ENCODE measurements around the gene PDZK1.
"Not testable (repeated sequence)": the region's sequence is repeated elsewhere in the genome, so short reads cannot be mapped to it uniquely, and the experiment has no call there.

Gene PDZK1

DNA sequence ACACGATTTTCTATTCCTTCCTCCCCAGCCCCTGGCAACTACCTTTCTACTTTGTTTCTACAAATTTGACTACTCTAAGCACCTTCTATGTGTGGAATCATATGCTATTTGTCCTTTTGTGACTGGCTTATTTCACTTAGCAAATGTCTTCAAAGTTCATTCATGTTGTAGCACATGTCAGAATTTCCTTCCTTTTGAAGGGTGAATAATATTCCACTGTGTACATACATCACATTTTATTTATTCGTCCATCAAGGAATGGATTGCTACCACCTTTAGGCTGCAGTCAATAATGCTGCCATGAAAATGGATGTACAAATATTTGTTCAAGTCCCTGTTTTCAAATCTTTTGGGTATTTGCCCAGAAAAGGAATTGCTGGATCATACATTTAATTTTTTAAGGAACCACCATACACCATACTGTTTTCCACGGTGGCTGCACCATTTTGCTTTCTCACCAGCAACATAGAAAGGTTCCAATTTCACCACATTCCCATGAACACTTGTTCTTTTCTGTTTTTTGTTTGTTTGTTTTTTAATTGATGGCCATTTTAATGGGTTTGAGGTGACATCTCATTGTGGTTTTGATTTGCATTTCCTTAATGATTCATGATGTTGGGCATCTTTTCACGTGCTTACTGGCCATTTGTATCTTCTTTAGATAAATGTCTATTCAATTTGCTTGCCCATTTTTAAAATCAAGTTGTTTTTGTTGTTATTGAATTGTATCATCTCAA, 3.3 kb upstream of the PDZK1 start:
- DNase-seq: no peak

DNA sequence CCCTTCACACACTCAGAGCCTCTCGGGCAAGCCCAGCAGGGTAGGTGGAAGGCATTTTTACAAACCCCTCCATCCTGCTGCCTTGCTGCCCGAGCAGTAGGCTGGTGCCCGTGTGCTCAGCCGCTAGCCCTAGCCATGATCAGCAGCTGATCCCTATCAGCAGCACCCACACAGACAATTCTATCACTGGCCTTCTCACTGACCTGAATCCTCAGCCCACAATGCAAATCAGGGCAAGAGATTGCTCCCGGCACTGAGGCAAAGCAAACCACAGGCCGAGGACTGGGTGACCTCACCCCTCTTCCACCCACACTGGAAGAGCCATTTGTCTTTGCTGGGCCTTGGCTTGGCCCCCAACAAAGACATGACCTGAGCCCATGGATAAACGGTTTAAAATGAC, 895 bp upstream of the PDZK1 start:
- DNase-seq: no peak

DNA sequence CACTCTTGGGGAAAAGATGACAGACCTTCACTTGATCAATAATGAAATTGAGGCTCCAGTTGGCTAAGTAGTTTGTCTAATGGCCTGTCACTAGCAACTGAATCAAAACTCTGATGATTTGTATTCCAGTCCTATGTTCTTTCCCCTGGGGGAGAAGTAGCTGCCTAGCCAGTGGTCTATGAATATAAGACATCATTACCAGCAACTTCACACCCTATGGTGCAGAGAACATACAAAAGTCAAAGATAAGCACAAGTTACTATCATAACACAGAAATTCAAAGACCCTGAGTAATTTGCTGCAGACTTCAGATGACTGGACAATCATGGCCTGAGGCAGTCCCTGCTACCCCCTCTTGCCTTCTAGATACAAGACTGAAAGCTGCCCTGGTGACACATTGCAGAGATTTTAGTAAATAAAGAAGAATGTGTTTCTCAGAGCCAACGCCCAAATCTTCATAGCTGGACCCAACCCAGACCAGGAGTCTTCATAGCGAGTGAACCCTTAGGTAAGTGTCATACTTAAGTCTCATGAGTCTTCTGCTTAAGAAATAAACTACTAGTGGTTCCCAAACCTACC, 993 bp downstream of the PDZK1 start:
- no peak for DNase-seq

DNA sequence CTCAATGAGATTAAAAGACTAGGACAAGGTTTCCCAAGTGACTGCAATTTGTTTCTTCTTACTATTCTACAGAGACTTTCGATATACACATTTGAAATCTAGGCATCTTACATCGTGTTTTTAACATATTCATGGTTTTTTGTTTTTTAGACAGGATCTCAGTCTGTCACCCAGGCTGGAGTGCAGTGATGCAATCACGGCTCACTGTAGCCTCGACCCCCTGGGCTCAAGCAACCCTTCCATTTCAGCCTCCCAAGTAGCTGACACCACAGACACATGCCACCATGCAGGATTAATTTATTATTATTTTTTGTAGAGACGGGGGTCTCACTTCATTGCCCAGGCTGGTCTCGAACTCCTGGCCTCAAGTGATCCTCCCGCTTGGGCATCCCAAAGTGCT, 1.5 kb downstream of the PDZK1 start:
- no peak for DNase-seq

DNA sequence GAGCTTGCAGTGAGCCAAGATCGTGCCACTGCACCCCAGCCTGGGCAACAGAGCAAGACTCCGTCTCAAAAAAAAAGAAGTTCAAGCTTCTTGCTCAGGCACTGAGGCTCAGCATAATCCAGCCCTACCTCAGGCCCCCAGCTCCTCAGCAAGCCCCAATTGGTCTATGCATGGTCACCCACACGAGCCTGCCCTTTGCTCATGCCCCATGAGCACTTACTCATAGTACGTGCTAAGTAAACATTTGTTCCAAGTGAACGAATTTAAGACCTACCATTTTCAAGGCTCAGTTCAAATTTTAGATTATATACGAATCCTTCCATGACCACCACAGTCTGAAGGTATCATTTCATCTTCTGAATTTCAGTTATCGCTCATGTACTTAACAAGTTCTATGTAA, 4.3 kb downstream of the PDZK1 start:
- no peak for DNase-seq

DNA sequence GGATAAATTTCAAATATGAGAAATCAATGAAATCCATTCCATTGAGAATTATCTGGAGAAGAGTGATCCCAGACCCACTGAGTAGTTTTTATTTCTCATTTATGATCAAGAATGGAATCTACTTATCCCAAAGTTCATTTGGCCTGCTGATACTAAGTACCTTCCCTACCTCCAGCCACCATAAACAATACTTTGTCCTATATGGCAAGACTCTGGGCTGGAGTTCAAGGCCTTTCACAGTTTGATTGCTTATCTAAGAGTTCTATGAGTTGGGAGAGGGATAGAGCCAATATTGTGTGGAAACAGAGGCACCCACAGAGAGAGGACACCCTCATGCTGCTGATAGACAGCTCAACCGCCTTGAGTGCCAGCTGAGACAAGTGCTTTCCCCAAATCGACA, 5.1 kb downstream of the PDZK1 start:
- no peak for DNase-seq

DNA sequence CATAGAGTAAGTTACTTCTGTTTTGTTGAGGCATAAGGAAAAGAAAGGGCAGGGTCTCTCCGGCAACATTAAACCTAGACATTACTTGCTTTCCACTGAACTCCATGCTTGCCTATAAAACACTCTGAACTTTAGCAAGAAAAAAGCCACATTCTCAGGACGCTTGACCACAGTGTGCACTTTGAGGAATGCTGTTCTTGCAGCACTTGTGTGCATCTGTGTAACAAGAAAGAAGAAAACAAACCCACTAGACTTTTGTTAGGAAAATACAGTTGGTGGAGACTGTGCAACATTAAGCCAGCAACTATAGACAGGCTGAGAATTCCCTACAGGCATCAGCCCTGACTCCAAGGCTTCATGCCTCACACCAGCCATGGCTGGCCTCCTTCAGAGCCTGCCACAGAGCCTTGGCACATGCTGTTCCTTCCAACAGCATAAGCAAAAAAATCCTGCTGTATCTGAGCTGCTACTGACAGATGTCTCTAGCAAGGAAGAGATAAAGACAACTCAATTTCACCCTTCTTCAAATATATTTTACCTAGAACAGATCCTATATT, 5.8 kb downstream of the PDZK1 start:
- DNase-seq: no peak

DNA sequence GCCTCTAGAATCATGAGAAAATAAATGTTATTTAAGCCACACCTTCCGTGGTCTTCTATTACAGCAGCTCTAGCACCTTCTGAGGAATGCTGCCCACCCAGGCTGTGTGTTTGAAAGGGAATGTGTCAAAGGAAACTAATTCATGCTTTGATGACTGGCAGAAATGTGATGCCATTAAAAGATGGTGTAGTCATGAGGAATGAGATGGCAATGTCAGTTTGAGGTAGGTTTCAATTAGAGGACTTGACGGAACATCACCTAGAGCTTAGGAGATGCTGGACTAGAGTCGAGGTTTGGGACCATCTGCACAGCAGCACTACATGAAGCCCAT, 10.6 kb downstream of the PDZK1 start:
- DNase-seq: no peak

DNA sequence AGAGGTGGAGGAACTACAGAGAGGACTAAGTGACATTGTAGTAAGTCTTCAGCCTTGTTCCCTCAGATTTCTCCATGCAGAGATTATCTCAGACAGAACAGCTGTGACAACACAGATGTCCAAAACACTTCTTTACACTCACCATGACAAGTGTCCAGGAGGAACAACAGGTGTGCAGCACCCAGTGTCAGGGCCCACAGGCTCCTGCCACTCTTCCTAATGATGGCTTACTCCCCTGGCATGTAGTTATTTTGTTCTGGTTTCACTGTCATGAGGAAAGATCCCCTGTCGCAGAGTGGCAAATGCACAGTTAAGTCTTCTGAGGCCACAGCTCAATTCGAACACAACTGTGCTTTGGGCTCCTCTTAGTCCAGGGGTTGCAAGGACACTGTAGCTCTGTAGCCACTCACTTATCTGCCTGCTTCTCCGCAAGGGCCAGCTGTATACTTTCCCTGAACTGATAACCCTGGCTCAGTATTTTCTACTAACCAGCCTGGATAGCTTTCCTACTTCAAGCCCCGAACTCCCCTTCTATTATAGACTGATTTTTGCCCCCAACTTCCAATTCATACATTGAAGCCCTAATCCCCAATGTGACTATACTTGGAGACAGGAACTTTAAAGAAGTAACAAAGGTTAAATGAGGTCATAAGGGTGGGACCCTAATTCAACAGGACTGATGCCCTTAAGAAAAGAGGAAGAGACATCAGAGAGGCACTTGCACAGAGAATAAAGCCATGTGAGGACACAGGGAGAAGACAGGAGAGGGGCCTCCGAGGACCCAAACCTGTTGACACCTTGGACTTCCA, 11.1 kb downstream of the PDZK1 start:
- DNase-seq: no peak

DNA sequence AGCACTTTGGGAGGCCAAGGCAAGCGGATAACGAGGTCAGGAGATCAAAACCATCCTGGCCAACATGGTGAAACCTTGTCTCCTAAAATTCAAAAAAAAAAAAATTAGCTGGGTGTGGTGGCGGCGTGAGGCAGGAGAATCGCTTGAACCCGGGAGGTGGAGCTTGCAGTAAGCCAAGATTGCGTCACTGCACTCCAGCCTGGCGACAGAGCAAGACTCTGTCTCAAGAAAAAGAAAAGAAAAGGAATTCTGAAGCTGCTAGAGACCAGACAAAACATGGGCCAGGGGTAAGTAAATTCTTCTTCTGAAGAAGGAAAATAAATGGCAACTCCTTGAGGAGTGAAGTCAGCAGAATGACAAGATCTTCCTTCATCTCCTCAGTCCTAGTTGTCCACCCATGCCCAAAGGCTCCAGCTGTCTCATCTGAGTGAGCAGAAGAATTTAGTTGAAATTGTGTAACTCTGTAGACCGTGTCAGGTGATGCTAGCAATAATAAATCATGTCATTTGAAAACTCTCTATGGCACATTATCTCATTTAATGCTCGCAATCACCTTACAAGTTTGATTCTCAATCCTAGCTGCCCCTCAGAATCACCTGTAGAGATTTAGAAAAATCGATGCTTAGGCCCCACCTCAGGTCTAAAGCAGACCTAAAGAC, 14.3 kb downstream of the PDZK1 start:
- DNase-seq: no peak

DNA sequence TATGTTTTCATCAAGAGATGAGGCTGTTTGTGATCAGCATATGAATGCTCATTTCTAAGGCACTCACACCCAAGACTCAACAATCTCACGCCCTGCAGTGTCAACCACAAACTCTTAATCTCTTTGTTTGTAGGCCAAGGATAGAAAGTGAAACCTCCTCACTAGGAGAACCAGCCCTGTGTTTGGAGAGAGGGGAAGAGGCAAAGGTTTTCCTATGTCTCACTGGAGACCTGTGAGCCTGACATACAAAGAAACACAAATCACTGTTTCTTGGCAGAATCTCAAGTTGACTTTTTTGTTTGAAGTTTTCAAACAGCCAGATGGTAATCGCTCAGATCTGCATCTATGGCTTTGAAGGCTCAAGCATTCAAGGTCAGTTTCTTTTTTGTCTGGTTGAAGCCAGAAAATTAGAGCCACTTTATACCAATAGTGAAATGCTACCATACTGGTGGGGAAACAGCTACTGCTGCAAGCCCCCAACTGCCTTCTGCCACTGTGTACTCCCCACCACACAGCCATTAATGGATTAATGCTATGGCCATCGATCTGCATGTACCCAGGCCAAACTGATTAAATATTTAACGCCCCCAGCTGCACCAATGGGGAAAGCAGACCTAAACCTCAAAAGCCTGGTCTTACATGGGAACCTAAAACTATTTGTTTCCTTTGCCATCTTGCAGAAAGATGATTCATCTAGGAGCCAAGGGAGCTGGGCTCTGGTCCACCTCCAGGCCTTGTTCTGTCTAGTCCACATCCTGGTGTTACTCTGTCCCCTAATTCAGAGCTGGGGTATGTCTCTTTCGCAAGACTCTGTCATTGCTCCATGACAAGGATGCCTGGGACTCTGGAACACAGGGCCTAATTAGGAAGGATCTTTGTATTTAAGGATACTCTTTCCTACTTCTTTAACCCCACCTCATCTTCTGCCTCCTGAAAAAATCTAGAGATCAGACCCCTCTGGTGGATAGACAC, 16.3 kb downstream of the PDZK1 start:
- no peak for DNase-seq

DNA sequence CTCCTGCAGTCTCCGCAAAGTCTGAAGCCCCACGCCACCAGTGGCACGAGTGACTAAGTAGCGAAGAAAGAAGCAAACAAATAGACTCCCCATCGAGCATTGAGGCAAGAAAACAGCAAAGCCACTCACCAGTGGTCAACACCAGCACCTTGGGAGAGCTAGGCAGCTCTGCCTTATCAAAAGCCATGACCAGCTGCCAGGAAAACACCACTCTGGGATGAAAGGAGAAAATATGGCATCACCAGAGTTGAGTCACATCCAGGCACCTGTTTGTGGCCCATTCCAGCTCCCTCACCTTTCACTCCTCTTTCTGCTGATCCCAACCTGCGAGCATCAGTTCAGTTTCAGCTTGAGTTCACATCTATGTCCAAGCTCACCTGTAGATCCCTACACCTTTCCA, 17.2 kb downstream of the PDZK1 start:
- DNase-seq: no peak

DNA sequence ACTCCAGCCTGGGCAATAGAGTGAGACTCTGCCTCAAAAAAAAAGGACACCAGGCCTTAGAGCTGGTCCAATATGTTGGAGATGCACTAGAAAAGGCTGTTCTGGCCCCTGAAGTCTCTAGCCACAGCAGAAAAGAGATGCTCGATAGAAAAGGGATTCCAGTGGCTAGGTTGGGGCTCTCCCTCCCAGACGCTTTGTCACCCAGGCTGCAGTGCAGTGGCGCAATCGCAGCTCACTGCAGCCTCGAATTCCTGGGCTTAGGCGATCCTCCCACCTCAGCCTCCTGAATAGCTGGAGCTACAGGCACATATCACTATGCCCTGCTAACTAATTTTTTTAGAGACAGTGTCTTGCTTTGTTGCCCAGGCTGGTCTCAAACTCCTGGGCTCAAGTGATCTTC, 18.2 kb downstream of the PDZK1 start:
- DNase-seq: no peak

DNA sequence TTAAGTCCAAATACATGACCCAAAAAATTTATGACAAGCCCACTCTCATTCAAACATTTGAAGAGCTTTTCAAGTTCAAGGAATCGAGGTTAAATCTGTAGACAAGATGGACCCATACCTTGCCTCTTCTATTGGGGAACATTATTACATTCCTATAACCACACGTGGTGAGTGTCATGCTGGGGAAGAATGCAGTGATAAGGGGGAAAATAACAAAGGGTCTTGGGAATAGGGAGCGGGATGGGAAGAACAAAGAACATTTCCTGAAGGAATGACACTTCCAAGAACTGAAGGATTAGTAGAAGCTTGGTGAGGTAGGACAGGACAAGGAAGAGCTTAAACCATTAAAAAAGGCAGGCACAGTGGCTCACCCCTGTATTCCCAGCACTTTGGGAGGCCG, 18.8 kb downstream of the PDZK1 start:
- DNase-seq: no peak

DNA sequence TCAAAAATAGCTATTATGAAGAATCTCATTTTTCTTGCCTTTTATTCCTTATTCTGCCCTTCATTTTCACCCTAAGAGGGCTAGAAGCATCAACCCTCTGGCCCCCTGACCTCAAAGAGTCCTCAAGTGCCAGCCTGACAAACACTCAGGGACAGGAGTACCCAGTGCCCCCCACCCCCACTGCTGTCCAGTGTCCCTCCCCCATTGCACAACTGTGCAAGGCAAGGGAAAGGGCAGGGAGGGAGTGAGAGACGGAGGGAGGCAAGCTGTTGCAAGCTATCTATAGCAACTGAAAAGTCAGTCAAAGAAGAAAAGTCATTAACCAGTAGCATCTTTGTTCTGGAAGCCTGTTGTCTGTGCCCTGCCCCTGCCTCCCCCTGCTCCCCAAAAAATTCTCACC, 21.1 kb downstream of the PDZK1 start:
- not testable (repeated sequence) for DNase-seq

DNA sequence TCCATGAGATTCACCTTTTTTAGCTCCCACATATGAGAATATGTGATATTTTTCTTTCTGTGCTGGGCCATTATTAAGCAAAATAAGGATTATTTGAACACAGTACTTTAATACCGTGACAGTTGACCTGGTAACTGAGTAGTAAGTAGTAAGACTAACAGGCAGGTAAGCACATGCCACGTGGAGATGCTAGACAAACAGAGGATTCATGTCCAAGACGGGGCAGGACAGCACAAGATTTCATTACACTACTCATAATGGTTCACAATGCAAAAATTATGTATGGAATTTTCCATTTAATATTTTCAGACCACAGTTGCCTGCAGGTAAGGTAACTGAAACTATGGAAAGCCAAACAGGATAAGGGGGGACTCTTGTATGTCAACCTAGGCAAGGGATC, 22.3 kb downstream of the PDZK1 start:
- DNase-seq: not testable (repeated sequence)

DNA sequence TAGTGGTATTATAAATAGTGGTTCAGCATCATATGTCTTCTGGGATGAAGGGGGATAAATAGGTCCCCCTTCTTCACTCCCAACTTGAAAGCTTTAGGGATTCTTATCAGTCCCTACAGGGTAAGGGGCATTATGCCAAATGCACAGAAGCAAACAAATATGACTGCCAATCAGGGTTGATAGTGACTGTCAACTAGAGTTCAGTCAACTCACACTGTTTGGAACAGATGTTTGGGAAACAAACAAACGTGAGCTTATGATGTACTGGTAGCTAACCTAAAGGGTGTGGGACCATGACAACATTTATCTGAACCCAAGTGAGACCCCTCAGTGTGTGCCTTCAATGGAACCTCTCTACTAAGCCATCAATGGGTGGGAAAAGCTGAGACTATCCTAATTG, 34.0 kb downstream of the PDZK1 start:
- DNase-seq: not testable (repeated sequence)

DNA sequence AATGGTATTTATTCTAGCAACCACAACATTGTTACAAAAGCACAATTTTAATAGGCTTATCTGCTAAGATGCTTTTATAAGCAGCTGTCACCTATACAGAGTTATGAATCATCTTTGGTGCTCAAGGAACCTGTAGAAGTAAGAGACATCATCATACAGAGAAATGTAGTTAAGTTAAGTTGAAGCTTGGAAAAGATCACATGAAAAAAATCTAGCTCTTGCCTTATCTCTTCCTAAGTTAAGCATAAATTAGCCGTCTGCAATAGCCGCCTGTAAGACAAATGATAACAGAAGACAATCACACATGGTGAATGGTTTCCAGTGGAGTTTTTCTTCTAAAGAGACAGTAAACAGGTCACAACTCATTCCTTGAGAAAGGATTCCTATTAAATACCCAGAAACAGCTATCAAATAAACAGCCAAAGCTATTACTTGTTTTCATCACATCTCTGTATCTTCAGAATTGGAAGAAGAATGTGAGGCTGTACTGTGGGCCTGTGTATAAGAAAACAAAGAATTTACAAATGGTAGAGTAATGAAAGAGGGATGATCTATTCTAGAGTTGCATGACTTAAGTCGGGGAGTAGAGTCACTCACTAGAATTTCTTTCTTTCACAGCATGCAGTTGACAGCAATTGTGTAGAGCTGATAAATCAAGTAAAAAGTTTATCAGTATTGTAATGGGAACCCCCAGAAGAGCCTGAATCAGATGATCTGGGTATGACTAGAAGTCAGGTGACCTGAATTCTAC, 36.0 kb downstream of the PDZK1 start:
- not testable (repeated sequence) for DNase-seq

DNA sequence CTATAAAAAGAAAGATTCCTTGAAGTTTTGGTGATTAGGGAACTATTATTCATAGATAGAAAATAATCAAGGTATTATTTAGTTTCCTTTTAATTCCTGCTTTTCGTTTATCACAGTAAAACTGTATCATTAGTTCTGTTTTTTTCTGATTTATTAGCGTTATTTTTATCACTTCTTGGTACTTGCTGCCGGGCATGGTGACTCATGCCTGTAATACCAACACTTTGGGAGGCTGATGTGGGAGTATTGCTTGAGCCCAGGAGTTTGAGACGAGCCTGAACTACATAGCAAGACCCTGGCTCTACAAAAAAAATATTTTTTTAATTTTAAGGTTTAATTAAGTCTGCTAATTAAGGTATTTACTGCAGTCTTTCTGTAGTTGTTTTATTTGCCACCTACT, 42.2 kb downstream of the PDZK1 start:
- DNase-seq: not testable (repeated sequence)

DNA sequence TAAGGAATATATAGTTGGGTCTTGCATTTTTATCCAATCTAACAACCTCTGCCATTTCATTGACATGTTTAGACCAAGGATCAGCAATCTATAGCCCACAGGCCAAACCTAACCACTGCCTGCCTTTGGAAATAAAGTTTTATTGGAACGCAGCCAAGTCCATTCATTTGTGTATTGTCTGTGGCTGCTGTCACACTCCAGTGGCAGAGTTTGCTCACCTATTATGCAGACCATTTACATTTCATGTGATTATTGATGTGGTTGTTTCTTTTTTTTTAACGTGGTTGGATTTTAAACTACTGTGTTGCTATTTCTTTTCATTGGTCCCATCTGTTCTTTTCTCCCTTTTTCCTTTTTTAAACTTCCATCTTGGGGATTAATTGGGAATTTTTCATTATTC, 44.7 kb downstream of the PDZK1 start:
- DNase-seq: not testable (repeated sequence)

DNA sequence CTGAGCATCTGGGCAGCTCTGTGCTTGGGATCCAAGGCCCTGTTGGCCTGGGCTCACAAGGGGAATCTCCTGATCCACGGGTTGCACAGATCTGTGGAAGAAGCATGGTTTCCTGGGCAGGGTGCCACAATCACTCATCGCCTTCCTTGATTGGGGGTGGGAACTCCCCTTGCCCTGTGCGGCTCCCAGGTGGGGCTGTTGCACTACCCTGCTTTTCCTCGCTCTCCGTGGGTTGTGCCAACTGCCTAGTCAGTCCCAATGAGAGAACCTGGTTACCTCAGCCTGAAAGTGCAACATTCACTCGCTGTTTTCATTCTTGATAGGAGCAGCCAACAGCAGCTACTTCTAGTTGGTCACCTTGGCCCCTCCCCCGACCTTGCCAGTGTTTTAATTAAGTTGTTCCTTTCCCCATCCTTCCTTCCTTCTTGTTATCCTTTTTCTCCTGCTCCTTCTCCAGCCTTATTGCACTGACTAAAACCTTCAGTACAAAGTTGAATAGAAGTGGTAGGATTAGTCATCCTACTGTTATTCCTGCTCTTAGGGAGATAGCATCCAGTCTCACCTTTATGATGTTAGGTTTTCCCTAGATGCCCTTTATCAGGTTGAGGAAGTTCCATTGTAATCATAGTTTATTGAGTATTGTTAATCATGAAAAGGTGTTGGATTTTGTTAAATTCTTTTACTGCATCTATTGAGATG, 50.8 kb downstream of the PDZK1 start:
- not testable (repeated sequence) for DNase-seq

All from activated T-cell treated with anti-CD3 and anti-CD28 coated beads, Interleukin-2, amount 50 U/mL, for 1 hour (primary cell).